ENCODE results near the gene TIMM17B. TPM values are rescaled to one million over a fixed set of nuclear protein-coding genes. Genes with fewer than 3 reads are reported as not detected.

TIMM17B gene
- total RNA-seq, 1 donor from 2014 or later, result 33.9 TPM

GRCh38 chrX:48918643-48919340, 21.2 kb upstream of the TIMM17B start, which contains the start of gene PIM2:
Gene PIM2, minus strand, starts transcription at chrX:48919024. Its CDS starts 190 bp downstream, at chrX:48918834.
- ATAC-seq, result peak; percentile 89

DNA sequence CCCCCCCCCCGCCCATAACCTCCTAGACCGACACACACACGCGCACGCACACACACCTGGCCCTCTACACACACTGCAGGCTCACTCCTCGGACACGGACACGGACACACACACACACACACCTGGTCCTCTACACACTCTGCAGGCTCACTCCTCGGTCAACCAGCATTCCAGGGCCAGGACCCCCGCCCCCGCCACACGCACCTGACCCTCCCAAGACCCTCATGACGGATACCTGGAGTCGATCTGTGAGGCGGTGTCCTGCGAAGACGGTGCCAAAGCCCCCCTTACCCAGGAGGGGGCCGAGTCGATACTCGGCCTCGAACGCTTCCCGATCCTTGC, 20.7 kb upstream of the TIMM17B start:
- no peak for ATAC-seq

DNA sequence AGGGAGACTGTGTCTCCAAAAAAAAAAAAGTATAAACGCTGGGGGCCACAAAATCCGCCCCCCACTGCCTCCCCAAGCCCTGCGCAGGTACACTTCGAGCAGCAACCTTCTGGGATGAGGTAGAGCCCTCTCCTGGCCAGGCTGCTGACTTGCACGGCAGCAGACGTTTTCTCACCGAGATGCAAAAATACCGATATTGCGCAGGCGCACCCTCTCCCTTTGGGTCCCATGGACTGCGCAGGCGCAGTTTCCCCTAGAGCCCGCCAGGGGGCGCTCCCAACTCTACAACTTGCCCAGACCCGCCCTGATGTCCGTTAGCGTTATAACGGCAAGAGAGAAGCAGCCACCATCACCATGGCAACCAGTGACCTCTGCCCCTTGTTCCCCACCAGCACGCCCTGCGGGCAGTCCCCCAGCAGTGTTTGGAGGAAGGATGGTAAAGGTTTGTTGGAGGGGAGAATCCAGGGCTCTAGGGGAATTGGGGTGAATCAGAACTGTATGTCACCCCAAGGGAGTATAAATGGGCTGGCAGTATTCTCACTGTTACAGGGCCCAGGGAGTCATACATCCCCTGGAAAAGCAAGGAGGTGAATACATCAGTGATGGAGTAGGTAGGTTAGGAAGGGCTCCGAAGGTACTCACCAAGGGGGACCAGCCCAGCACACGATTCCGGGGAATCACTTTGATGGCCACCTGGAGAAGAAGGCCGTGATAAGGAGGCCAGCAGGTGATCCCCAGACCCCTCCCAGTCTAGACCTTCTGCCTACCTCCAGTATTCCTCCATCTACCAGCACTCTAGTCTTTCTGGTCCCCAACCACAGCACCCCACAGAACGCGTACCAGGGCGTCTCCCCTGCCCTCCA, 19.8 kb upstream of the TIMM17B start:
- peak; percentile 75 for ATAC-seq

GRCh38 chrX:48914593-48915493, 17.3 kb upstream of the TIMM17B start:
- no peak for ATAC-seq

DNA sequence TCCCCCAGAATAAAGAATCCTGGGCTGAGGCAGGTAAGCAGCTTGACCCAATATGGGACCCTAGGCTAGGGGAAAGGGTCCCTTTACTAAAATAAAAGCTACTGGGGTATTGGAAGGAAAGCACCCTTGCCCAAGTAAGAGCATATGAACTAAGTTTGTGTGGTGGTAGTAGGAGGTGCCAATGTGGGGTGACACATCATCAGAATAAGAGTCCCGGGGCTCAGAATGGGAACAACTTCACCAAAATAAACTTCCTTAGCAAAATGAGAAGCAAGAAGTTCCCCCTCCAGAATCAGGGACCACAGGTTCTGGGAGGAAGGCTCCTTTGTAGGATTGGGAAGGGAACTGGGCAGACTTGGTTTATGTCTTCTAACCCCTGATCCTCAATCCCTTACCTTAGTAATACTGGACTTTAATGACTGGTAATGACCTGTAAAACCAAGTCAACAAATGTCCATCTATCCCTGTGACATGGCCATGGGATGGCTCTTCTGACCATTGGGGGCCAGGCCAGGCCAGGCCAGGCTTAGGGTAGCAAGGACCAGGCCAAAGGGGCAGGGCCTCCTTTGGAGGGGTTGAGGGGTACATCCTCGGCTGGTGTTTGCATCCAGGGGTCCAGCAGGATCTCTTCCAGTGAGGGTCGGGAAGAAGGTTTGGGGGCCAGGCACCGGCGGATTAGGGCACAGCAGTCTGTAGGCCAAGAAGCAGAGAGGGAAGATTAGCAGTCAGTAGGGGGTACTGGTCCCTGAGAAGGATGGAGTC, 16.2 kb upstream of the TIMM17B start:
- no peak for ATAC-seq

DNA sequence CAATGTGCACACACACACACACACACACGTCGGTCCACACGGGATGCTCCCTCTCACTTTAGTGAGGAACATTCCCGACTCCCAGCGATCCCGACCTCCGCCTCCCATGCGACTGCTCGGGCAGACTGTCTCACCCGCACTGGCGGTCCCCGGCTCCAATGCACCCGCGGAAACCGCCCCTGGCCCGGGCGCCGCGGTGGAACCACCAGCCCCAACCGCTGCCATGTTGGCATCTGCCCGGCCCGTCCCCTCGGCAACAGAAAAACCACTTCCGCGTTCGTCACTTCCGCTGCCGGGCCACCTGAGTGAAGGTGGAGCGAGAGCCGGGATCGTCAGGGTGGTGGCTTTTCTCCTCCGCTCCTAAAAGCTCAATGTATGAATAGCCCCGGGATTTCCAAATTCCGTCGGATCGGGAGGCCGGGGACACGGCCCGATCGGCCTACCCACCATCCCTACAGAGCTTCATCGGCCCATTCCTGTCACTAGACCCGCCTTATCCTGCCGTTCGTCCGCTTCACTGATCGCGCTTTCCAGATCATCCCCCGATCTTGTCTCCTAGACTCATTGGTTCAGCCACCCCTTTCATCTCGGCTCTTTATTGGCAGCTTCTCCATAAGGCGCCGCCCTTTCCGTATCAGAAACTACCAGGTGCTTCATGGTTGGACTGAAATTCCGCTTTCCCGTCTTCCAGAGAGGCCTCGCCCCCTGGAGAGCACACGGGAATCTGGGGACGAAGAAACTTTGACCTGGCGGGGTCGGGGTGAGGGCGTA, 14.0 kb upstream of the TIMM17B start, which contains the start of gene SLC35A2:
Gene SLC35A2 (minus strand): TSS at position 235 of the 771 bp plus-strand sequence. CDS start 10 bp downstream, at position 225.
- peak; percentile 80 for ATAC-seq

- ATAC-seq, result peak; percentile 23
Measured at GRCh38 chrX:48910926-48911411, 13.4 kb upstream of the TIMM17B start.

DNA sequence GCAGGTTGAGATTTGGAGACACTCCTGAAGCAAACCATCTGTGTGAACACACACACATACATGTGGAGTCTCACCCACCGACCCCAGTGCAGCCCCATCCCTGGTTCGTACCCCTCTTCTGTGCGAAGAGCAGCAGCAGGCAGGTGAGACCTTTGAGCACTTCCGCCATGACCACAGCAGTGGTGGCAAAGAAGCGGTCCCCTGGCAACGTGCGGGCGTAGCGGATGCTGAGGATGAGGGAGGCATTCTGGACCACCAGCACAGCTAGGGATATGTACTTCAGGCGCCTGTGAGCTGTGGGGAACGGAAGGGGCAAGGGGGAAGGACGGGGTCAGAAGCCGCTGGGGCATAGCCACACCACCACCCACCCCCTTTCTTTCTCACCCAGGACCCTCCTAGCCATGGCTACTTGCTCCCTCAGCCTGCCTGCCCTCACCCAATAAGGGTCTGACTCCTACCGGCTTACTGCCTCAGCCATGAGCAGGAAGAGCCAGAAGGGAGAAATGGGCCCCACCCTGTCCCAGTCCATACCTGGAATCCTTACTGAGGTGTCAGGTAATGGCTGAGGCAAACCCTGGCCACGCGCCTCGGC, 12.2 kb upstream of the TIMM17B start:
- no peak for ATAC-seq

- no peak for ATAC-seq
Measured at GRCh38 chrX:48908600-48908999, 11.0 kb upstream of the TIMM17B start.

- ATAC-seq, result no peak
Measured at GRCh38 chrX:48905090-48905790, 7.7 kb upstream of the TIMM17B start.

- no peak for ATAC-seq
Measured at GRCh38 chrX:48904626-48905025, 7.1 kb upstream of the TIMM17B start.

GRCh38 chrX:48904180-48904579, 6.6 kb upstream of the TIMM17B start:
- ATAC-seq, result no peak

DNA sequence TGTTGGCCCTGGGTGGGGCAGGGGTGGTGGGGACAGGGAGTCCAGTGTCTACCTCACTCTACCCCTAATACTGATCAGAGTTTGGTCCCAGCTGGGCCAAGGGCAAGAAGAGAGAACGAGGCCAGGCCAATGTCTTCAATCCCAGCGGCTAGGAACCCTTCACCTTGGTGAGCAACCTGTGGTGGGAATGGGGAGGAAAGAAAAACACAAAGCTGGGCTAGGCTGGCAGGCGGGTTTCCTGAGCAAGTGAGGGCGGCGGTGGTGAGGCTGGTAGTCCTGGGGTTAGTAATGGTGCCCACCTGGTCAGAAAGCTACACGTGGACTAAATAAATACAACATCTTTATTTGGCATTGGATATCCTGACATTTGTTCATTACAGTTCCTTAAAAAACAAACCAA, 5.7 kb upstream of the TIMM17B start:
- ATAC-seq, result no peak

- no peak for ATAC-seq
Measured at GRCh38 chrX:48902776-48903175, 5.2 kb upstream of the TIMM17B start.

GRCh38 chrX:48902135-48902534, 4.6 kb upstream of the TIMM17B start:
- ATAC-seq, result no peak

DNA sequence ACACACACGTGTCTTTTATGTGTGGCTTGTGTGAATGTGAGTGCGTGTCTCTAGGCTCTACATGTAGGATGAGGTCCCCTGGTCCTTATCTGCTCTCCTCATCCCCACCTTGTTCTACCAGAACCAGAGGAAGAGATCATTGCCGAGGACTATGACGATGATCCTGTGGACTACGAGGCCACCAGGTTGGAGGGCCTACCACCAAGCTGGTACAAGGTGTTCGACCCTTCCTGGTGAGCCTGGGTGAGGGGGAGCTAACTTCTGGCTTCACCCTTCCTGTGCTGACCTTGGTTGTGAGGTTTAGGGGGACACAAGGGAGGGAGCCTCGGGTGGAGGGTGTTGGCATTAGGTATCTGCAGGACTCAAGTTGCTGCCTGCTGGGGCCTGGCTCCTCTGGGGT, 3.5 kb upstream of the TIMM17B start:
- no peak for ATAC-seq

DNA sequence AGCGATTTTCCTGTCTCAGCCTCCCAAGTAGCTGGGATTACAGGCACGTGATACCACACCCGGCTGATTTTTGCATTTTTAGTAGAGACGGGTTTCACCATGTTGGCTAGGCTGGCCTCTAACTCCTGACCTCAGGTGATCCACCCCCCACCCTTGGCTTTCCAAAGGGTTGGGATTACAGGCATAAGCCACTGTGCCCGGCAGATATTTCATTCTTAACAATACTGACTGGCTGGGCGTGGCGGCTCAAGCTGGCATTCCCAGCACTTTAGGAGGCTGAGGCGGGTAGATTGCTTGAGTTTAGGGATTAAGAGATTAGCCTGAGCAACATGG, 1.5 kb upstream of the TIMM17B start:
- ATAC-seq, result no peak

DNA sequence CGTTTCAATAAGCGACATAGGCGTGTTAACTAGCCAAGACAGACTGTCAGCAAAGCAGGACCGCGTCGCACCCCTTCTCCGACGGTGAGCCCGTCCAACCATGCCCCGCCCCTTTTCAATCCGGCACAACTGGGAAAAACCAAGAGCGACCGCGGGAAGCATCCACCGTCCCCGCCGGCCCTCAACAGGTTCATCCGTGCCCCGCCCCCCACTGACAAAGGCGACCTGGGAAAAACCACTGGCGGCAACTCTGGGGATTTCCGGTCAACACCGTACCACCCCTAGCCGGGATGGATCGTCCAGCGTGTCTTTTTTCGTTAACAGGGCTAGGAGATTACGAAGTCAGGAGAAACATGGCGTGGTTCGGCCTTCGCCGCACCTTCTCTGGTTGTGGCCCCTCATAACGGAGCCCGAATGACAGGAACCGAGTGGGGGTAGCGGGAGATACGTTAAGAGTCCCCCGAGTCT, 377 bp downstream of the TIMM17B start:
- peak; percentile 78 for ATAC-seq

GRCh38 chrX:48896611-48897011, 957 bp downstream of the TIMM17B start:
- ATAC-seq, result no peak

GRCh38 chrX:48894891-48895290, 2.7 kb downstream of the TIMM17B start:
- ATAC-seq, result no peak
